Lower leg skin (tissue), 4 donors: ENCODE measurements around the gene MAP6D1. TPM values are rescaled to one million over a fixed set of nuclear protein-coding genes. Genes with fewer than 3 reads are reported as not detected.

Experiments used
- DNase-seq, 2 donors: peaks; one replicate each; pipeline ENCODE4 v3.0.0-alpha.2; 2019; ENCODE audit warnings: low spot score in 2 of 2
- H3K4me3 ChIP-seq: fragments of 200-600 bp; sonication (generic); 2 replicates; pipeline ENCODE4 v1.5.1; 2017; ENCODE audit warnings: mild to moderate bottlenecking, low read depth; ENCODE audit not compliant: poor library complexity, severe bottlenecking
- CTCF ChIP-seq, 3 donors: fragments of 450-650 bp; IDR thresholded peaks; one replicate each; pipeline ENCODE4 v1.5.1; 2016; ENCODE audit warnings: antibody characterized with exemption in 3 of 3, mild to moderate bottlenecking in 3 of 3, moderate library complexity in 2 of 3
- POLR2A ChIP-seq, 2 donors: fragments of 450-650 bp; IDR thresholded peaks; one replicate each; pipeline ENCODE4 v1.6.1; 2016 to 2017; ENCODE audit warnings: antibody characterized with exemption in 2 of 2, mild to moderate bottlenecking in 1 of 2, moderate library complexity in 1 of 2
- WGBS, 2 donors: methylation state at CpG; one replicate each; pipeline ENCODE4 v1.1.5; 2018; 5-methylcytosine and 5-hydroxymethylcytosine counted together
- intact Hi-C: fragments of 100-400 bp; cut with DNase I; formaldehyde crosslinking; loops from one replicate; pipeline ENCODE4 v1.15.0; 2023; ENCODE audit warnings: low total_unique reads
- total RNA-seq, 4 donors: library from RNA; depleted of rRNA; stranded (reverse); fragments of >200 nt; gene quantifications; one replicate each; pipeline ENCODE4 v1.1.0, GENCODE V29; 2016

The MAP6D1 gene
- total RNA-seq, 4 donors from 2014 or later: 2.6 to 19.2 (median 11.7) TPM

DNA sequence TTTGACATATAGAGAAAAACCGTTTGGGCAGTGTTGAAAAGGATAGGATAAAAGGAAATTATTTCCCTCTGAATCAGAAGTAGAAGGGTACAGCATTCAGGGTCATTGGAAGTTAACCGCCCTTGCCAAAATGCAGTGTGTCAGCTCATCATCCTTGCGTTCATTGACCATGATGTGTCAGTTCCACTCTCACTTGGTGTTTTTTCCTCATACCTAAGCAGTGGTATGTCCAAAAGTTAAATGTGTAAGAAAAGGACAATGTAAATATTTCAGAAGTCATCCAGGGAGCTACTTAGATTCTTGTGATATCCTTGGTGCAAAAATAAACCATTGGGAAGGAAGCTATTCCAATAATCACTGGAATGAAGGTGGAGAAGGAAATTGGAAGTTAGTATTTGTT is 50.7 kb downstream of the MAP6D1 start:
- TF ChIP-seq POLR2A (IDR thresholded peaks at IDR 0.05) (no peak), CTCF (IDR thresholded peaks at IDR 0.05) (no peak)
- DNase-seq: no peak
- 81 to 88% methylated on average over 3 of the region's 3 CpGs for WGBS, 2 donors
- no peak overlapping the region for H3K4me3 ChIP-seq
- intact Hi-C loops: no loop called here

- intact Hi-C loops: loop anchor here (10.0 kb wide), 1 partner anchor 295 kb away; no protein-coding TSS in a partner anchor
- no peak for DNase-seq
- TF ChIP-seq CTCF (IDR thresholded peaks at IDR 0.05) (no peak), POLR2A (IDR thresholded peaks at IDR 0.05) (no peak)
- 95 to 96% methylated on average over 9 of the region's 9 CpGs for WGBS, 2 donors
- H3K4me3 ChIP-seq: no peak overlapping the region
Measured at GRCh38 chr3:183769453-183769852, 55.9 kb downstream of the MAP6D1 start.

DNA sequence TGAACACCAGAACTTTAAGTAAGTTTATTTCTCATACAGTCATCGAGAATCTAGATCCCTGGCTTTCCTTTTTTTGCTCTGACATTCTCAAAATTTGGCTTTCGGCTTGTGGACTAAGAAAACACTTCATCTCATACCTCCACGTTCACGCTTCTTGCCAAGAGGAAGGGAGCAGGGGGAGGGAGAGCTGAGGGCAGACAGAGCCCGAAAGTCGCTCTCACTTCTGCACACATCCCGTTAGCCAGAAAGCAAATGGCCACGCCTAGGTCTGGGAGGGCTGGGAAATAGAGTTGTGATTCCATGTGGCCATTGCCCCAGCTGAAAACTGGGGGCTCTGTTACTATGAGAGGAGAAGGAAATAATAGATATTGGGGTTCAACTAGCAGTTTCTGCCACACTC is 57.3 kb downstream of the MAP6D1 start:
- no peak for DNase-seq
- intact Hi-C loops: loop anchor here (10.0 kb wide), 1 partner anchor 293 kb away; no protein-coding TSS in a partner anchor
- WGBS, 2 donors: 85 to 86% methylated on average over 8 of the region's 8 CpGs
- no peak overlapping the region for H3K4me3 ChIP-seq
- TF ChIP-seq CTCF (IDR thresholded peaks at IDR 0.05) (no peak), POLR2A (IDR thresholded peaks at IDR 0.05) (no peak)

- intact Hi-C loops: loop anchor here (10.0 kb wide), 1 partner anchor 292 kb away; no protein-coding TSS in a partner anchor
- TF ChIP-seq POLR2A (IDR thresholded peaks at IDR 0.05) (no peak), CTCF (IDR thresholded peaks at IDR 0.05) (peak in 1 of 3 donors; percentile 70)
- peak; percentile 65 to 93 for DNase-seq
- H3K4me3 ChIP-seq: no peak overlapping the region
- 57 to 65% methylated on average over 9 of the region's 9 CpGs for WGBS, 2 donors
Measured at GRCh38 chr3:183766745-183767606, 58.4 kb downstream of the MAP6D1 start.

GRCh38 chr3:183766107-183766506 is 59.3 kb downstream of the MAP6D1 start:
- intact Hi-C loops: loop anchor here (10.0 kb wide), 1 partner anchor 291 kb away; no protein-coding TSS in a partner anchor
- TF ChIP-seq CTCF (IDR thresholded peaks at IDR 0.05) (no peak), POLR2A (IDR thresholded peaks at IDR 0.05) (no peak)
- no peak overlapping the region for H3K4me3 ChIP-seq
- no peak for DNase-seq

Other genes starting within 250 kb of the MAP6D1 start
- gene KLHL24, start 190.0 kb downstream of the MAP6D1 start, total RNA-seq: 100 to 1,000 TPM in 2 of 4 donors, 10 to 100 TPM in 2; 58.7 to 132 (median 103) TPM
- gene YEATS2, start 127.8 kb downstream of the MAP6D1 start, total RNA-seq: 10 to 100 TPM; 14.0 to 24.1 (median 16.3) TPM
- gene PARL, start 59.3 kb upstream of the MAP6D1 start, total RNA-seq: 10 to 100 TPM; 19.5 to 40.5 (median 22.3) TPM
- gene ABCC5, start 192.3 kb upstream of the MAP6D1 start, total RNA-seq: 10 to 100 TPM in 3 of 4 donors, 1 to 10 TPM in 1; 8.9 to 14.3 (median 11.9) TPM
- gene HTR3D, start 206.2 kb upstream of the MAP6D1 start, total RNA-seq: not detected
- not detected for gene HTR3C, start 227.5 kb upstream of the MAP6D1 start, total RNA-seq